SH-SY5Y (cell line): Measurements from ENCODE around the gene SNED1.

Experiments used
- GATA2 ChIP-seq: IDR thresholded peaks from 2 replicates; pipeline ENCODE4 v1.6.1; 2011; ENCODE audit warnings: mild to moderate bottlenecking, low read depth, low read length
- GATA3 ChIP-seq: IDR thresholded peaks from 2 replicates; pipeline ENCODE4 v1.6.1; 2011; ENCODE audit warnings: low read depth, mild to moderate bottlenecking, low read length, moderate library complexity

GRCh38 chr2:241132538-241133435 lies 134.4 kb downstream of the SNED1 start:
- no peak for TF ChIP-seq GATA2
- TF ChIP-seq GATA3: no peak
